PFSK-1 (cell line): Measurements from ENCODE around the gene ZNF70.

Experiments
- FOXP2 ChIP-seq: optimal IDR thresholded peaks from 2 replicates; pipeline ENCODE3; 2011; ENCODE audit warnings: borderline replicate concordance, control low read depth, inconsistent platforms; ENCODE audit not compliant: insufficient read depth; ENCODE audit errors: extremely low read length, extremely low read depth
- POLR2AphosphoS5 ChIP-seq: IDR thresholded peaks from 2 replicates; pipeline ENCODE4 v1.6.1; 2012; ENCODE audit warnings: low read depth, mild to moderate bottlenecking, control low read depth, low read length, moderate library complexity
- REST ChIP-seq, 2 experiments: IDR thresholded peaks; 2 replicates each; pipeline versions ENCODE4 v1.6.1 to v1.8.0; 2011 to 2012; ENCODE audit warnings: low read depth in 2 of 2, low read length in 2 of 2, control low read depth in 1 of 2, inconsistent platforms in 1 of 2, mild to moderate bottlenecking in 1 of 2, moderate library complexity in 1 of 2; ENCODE audit not compliant: insufficient read depth in 1 of 2
- SIN3A ChIP-seq: IDR thresholded peaks from 2 replicates; pipeline ENCODE4 v1.6.1; 2012; ENCODE audit warnings: mild to moderate bottlenecking, low read length, moderate library complexity, borderline replicate concordance; ENCODE audit not compliant: insufficient read depth
- TAF1 ChIP-seq: IDR thresholded peaks from 2 replicates; pipeline ENCODE4 v1.6.1; 2012; ENCODE audit warnings: low read length, control low read depth, borderline replicate concordance; ENCODE audit not compliant: insufficient read depth

ZNF70 gene

GRCh38 chr22:23772315-23772648 is 21.4 kb upstream of the ZNF70 start:
- no peak for TF ChIP-seq TAF1
- TF ChIP-seq FOXP2: no peak
- no peak for TF ChIP-seq REST (IDR thresholded peaks at IDR 0.05; ENCODE audit: insufficient read depth in 1 of 2, low read depth in 2 of 2, low read length in 2 of 2)
- TF ChIP-seq POLR2AphosphoS5: no peak

GRCh38 chr22:23769321-23769965 is 18.5 kb upstream of the ZNF70 start:
- TF ChIP-seq REST (IDR thresholded peaks at IDR 0.05; ENCODE audit: insufficient read depth in 1 of 2, low read depth in 2 of 2, low read length in 2 of 2) (no peak), POLR2AphosphoS5 (no peak), FOXP2 (no peak), SIN3A (no peak), TAF1 (no peak)

- TF ChIP-seq SIN3A (0 out of 2 replicates have a peak, but pooled peaks have one; percentile 45), REST (IDR thresholded peaks at IDR 0.05; ENCODE audit: insufficient read depth in 1 of 2, low read depth in 2 of 2, low read length in 2 of 2) (peak; percentile 12 to 28; a peak in 1 of 4 replicates), FOXP2 (no peak), POLR2AphosphoS5 (peak; percentile 90), TAF1 (peak; percentile 55; the same call in 1 of the 2 replicates)
These were observed 17.0 kb upstream of the ZNF70 start, which contains the start of gene CHCHD10 for GRCh38 chr22:23767673-23768548. TSS of gene CHCHD10 (minus strand) at chr22:23767972. CDS start at chr22:23767874, 98 bp downstream.

GRCh38 chr22:23767303-23767672 is 16.4 kb upstream of the ZNF70 start:
- TF ChIP-seq FOXP2: no peak
- no peak for TF ChIP-seq TAF1

- no peak for TF ChIP-seq POLR2AphosphoS5
- no peak for TF ChIP-seq FOXP2
- no peak for TF ChIP-seq TAF1
- no peak for TF ChIP-seq REST (IDR thresholded peaks at IDR 0.05; ENCODE audit: insufficient read depth in 1 of 2, low read depth in 2 of 2, low read length in 2 of 2)
- no peak for TF ChIP-seq SIN3A
These were observed 14.3 kb upstream of the ZNF70 start for GRCh38 chr22:23764899-23765881.
